H1 (cell line): Measurements from ENCODE around the gene MAP3K1. TPM values are rescaled to one million over a fixed set of nuclear protein-coding genes. Genes with fewer than 3 reads are reported as not detected.

Experiments used
- CTCF ChIA-PET: fragments of 300-600 bp; sonication (Branson Sonifier 250); formaldehyde crosslinking; loops from one replicate; lab custom pipeline; 2021; ENCODE audit not compliant: partially characterized antibody; lab: Charles Lee
- POLR2A ChIA-PET: fragments of 300-600 bp; sonication (Branson Sonifier 250); formaldehyde crosslinking; loops from one replicate; lab custom pipeline; 2021; ENCODE audit warnings: inconsistent platforms; ENCODE audit not compliant: partially characterized antibody; lab: Charles Lee
- DNase-seq, 2 experiments: peaks; one replicate each; pipeline versions ENCODE4 v3.0.0 to v3.0.0-alpha.2; 2010 to 2022; ENCODE audit warnings: low spot score in 2 of 2, low read depth in 1 of 2, mixed read lengths in 1 of 2
- FAIRE-seq: peaks from 2 replicates; lab custom pipeline; 2011; peaks lifted over from hg19 to GRCh38; lab: Jason Lieb, UNC
- H2AFZ ChIP-seq: 2 replicates; pipeline ENCODE4 v1.8.1; 2012; ENCODE audit warnings: low read length, inconsistent platforms
- H2AK5ac ChIP-seq: 2 replicates; pipeline ENCODE4 v1.6.1; 2013; ENCODE audit warnings: low read depth, low read length
- H2BK120ac ChIP-seq: replicated peaks from 2 replicates; pipeline ENCODE3; 2013; ENCODE audit warnings: low read depth, low read length, inconsistent platforms
- H2BK12ac ChIP-seq: 2 replicates; pipeline ENCODE4 v1.6.1; 2013; ENCODE audit warnings: low read depth, low read length
- H2BK15ac ChIP-seq: 2 replicates; pipeline ENCODE4 v1.6.1; 2013; ENCODE audit warnings: low read length
- H2BK20ac ChIP-seq: 2 replicates; pipeline ENCODE4 v1.6.1; 2013; ENCODE audit warnings: low read length
- H2BK5ac ChIP-seq: 2 replicates; pipeline ENCODE4 v1.6.1; 2013; ENCODE audit warnings: low read depth, low read length
- H3K14ac ChIP-seq: 2 replicates; pipeline ENCODE4 v1.6.1; 2013; ENCODE audit warnings: inconsistent platforms; ENCODE audit not compliant: insufficient read length
- H3K18ac ChIP-seq: 2 replicates; pipeline ENCODE4 v1.6.1; 2013; ENCODE audit warnings: low read length; ENCODE audit errors: extremely low read depth
- H3K23ac ChIP-seq: 2 replicates; pipeline ENCODE4 v1.6.1; 2013; ENCODE audit warnings: inconsistent platforms; ENCODE audit not compliant: insufficient read length
- H3K23me2 ChIP-seq: 2 replicates; pipeline ENCODE4 v1.6.1; 2013; ENCODE audit warnings: low read depth, low read length
- H3K27ac ChIP-seq: 2 replicates; pipeline ENCODE4 v1.6.1; 2011; ENCODE audit warnings: low read depth, low read length, inconsistent platforms
- H3K27me3 ChIP-seq, 4 experiments: replicated peaks in 1 of 4; 1 replicate in 1 of 4; 2 replicates in 3 of 4; pipeline versions ENCODE4 v1.6.1 to v1.8.1; 2011 to 2013; ENCODE audit warnings: low read length in 3 of 4, mild to moderate bottlenecking in 3 of 4, inconsistent platforms in 2 of 4, mixed read lengths in 2 of 4, moderate library complexity in 1 of 4; ENCODE audit not compliant: control insufficient read depth in 3 of 4, insufficient read depth in 3 of 4; ENCODE audit errors: extremely low read depth in 1 of 4
- H3K36me3 ChIP-seq, 4 experiments: 2 replicates each; pipeline versions ENCODE4 v1.6.1 to v1.8.1; 2011 to 2013; ENCODE audit warnings: mild to moderate bottlenecking in 4 of 4, low read length in 3 of 4, moderate library complexity in 2 of 4, control low read depth in 1 of 4, inconsistent platforms in 1 of 4; ENCODE audit not compliant: insufficient read depth in 4 of 4, control insufficient read depth in 2 of 4
- H3K4ac ChIP-seq: replicated peaks from 2 replicates; pipeline ENCODE3; 2013; ENCODE audit warnings: low read length, low read depth, mixed read lengths, inconsistent platforms; ENCODE audit not compliant: insufficient read length
- H3K4me1 ChIP-seq, 4 experiments: replicated peaks in 1 of 4; 1 replicate in 1 of 4; 2 replicates in 3 of 4; pipeline versions ENCODE4 v1.6.1 to v1.8.1; 2011 to 2013; ENCODE audit warnings: low read length in 3 of 4, inconsistent platforms in 2 of 4, mixed read lengths in 1 of 4; ENCODE audit not compliant: insufficient read depth in 4 of 4, control insufficient read depth in 3 of 4
- H3K4me2 ChIP-seq, 2 experiments: 2 replicates each; pipeline versions ENCODE4 v1.6.1 to v1.8.1; 2011 to 2013; ENCODE audit warnings: low read depth in 2 of 2, low read length in 2 of 2, control low read depth in 1 of 2, inconsistent platforms in 1 of 2, mild to moderate bottlenecking in 1 of 2; ENCODE audit not compliant: insufficient read depth in 1 of 2
- H3K4me3 ChIP-seq, 4 experiments: fragments of 200-600, 300-600 bp in 1 of 4; sonication (generic), shearing (Covaris generic), sonication (Bioruptor Twin) in 1 of 4; 2 replicates each; pipeline versions ENCODE4 v1.5.1 to v1.8.1; 2011 to 2016; ENCODE audit warnings: low read length in 4 of 4, low read depth in 3 of 4, control low read depth in 2 of 4, inconsistent platforms in 2 of 4, mild to moderate bottlenecking in 2 of 4, mixed read lengths in 1 of 4, moderate library complexity in 1 of 4; ENCODE audit not compliant: insufficient read depth in 2 of 4; ENCODE audit errors: extremely low read depth in 1 of 4
- H3K56ac ChIP-seq: replicated peaks from 2 replicates; pipeline ENCODE3; 2013; ENCODE audit warnings: low read depth, mild to moderate bottlenecking, mixed read lengths, low read length, inconsistent platforms; ENCODE audit not compliant: insufficient read length
- H3K79me1 ChIP-seq: 2 replicates; pipeline ENCODE4 v1.6.1; 2013; ENCODE audit warnings: low read depth, low read length, control low read depth
- H3K79me2 ChIP-seq, 2 experiments: 2 replicates each; pipeline versions ENCODE4 v1.6.1 to v1.8.1; 2012 to 2013; ENCODE audit warnings: low read length in 2 of 2, mild to moderate bottlenecking in 2 of 2, inconsistent platforms in 1 of 2; ENCODE audit not compliant: insufficient read depth in 2 of 2, control insufficient read depth in 1 of 2
- H3K9ac ChIP-seq, 4 experiments: replicated peaks in 1 of 4; 1 replicate in 1 of 4; 2 replicates in 3 of 4; pipeline versions ENCODE4 v1.6.1 to v1.8.1; 2011 to 2013; ENCODE audit warnings: low read depth in 3 of 4, low read length in 3 of 4, control low read depth in 2 of 4, mild to moderate bottlenecking in 2 of 4, moderate library complexity in 2 of 4, inconsistent platforms in 1 of 4; ENCODE audit errors: extremely low read depth in 1 of 4
- H3K9me3 ChIP-seq, 2 experiments: 2 replicates each; pipeline versions ENCODE4 v1.6.1 to v1.8.1; 2012 to 2013; ENCODE audit warnings: mild to moderate bottlenecking in 2 of 2, moderate library complexity in 2 of 2, control low read depth in 1 of 2, inconsistent platforms in 1 of 2, low read depth in 1 of 2, low read length in 1 of 2, mixed read lengths in 1 of 2; ENCODE audit not compliant: insufficient read depth in 2 of 2
- H4K20me1 ChIP-seq, 2 experiments: replicated peaks in 1 of 2; 2 replicates each; pipeline versions ENCODE3 to v1.8.1; 2011 to 2013; ENCODE audit warnings: inconsistent platforms in 2 of 2, low read length in 2 of 2, mild to moderate bottlenecking in 1 of 2; ENCODE audit not compliant: insufficient read depth in 2 of 2, control insufficient read depth in 1 of 2
- H4K5ac ChIP-seq: 2 replicates; pipeline ENCODE4 v1.6.1; 2013; ENCODE audit warnings: low read length, low read depth, mixed read lengths, inconsistent platforms; ENCODE audit not compliant: insufficient read length
- H4K8ac ChIP-seq: 2 replicates; pipeline ENCODE4 v1.8.0; 2013; ENCODE audit warnings: mild to moderate bottlenecking, moderate library complexity, low read length, inconsistent platforms; ENCODE audit not compliant: insufficient read depth; ENCODE audit errors: extremely low read depth
- H4K91ac ChIP-seq: replicated peaks from 2 replicates; pipeline ENCODE3; 2013; ENCODE audit warnings: low read length, mixed read lengths, inconsistent platforms; ENCODE audit not compliant: insufficient read length
- CBX8 ChIP-seq: fragments of 300-800, 300-1000 bp; sonication (generic); IDR thresholded peaks from 2 replicates; pipeline ENCODE4 v1.7.1; 2016; ENCODE audit warnings: low read depth, low read length, borderline replicate concordance
- CTCF ChIP-seq, 3 experiments: IDR thresholded peaks; 1 replicate in 2 of 3; 2 replicates in 1 of 3; pipeline versions ENCODE4 v1.5.1 to v1.6.1; 2011; ENCODE audit warnings: low read length in 3 of 3, mild to moderate bottlenecking in 3 of 3, inconsistent platforms in 2 of 3, low read depth in 1 of 3, moderate library complexity in 1 of 3; ENCODE audit not compliant: insufficient read depth in 1 of 3; ENCODE audit errors: control extremely low read depth in 1 of 3
- JUN ChIP-seq: IDR thresholded peaks from 2 replicates; pipeline ENCODE4 v1.6.1; 2011; ENCODE audit warnings: low read depth, mild to moderate bottlenecking, improper control_type of control experiment, low read length
- KDM1A ChIP-seq: fragments of 200-600, 300-600 bp; sonication (generic); IDR thresholded peaks from 2 replicates; pipeline ENCODE4 v1.7.1; 2016; ENCODE audit warnings: mild to moderate bottlenecking, low read length, borderline replicate concordance
- SP1 ChIP-seq: IDR thresholded peaks from 2 replicates; pipeline ENCODE4 v1.6.1; 2011; ENCODE audit warnings: low read depth, low read length
- SP4 ChIP-seq: IDR thresholded peaks from 2 replicates; pipeline ENCODE4 v1.6.1; 2012; ENCODE audit warnings: low read length, inconsistent platforms
- WGBS, 2 experiments: shearing (Covaris generic) in 1 of 2; methylation state at CpG; one replicate each; pipeline versions ENCODE4 v1.1.6 to v1.1.7; 2013 to 2015; ENCODE audit warnings: low lambda C conversion rate in 2 of 2, mixed read lengths in 2 of 2, inconsistent platforms in 1 of 2, low coverage in 1 of 2, missing lambda C conversion rate in 1 of 2; ENCODE audit not compliant: insufficient replicate concordance in 2 of 2, insufficient coverage in 1 of 2, insufficient read length in 1 of 2; ENCODE audit errors: extremely low coverage in 1 of 2, missing lambda C conversion rate in 1 of 2; 5-methylcytosine and 5-hydroxymethylcytosine counted together
- polyA plus RNA-seq, 7 experiments: library from polyadenylated mRNA; depleted of rRNA in 3 of 7; stranded (reverse) in 5 of 7; unstranded in 2 of 7; fragments of >200 nt in 5 of 7; fragments of 200-250 nt in 2 of 7; gene quantifications; 1 replicate in 5 of 7; 2 replicates in 1 of 7; 4 replicates in 1 of 7; pipeline versions ENCODE4 v1.2.1 to v1.2.3, GENCODE V29; 2011 to 2013; ENCODE audit warnings: missing spikeins in 2 of 7, mixed read lengths in 2 of 7
- total RNA-seq: library from RNA; stranded (reverse); fragmentation: NEBNext Ultra II Directional; extraction: Animal tissue kit (Norgen Biotek cat#: 25700); gene quantifications from 2 replicates; pipeline ENCODE4 v1.2.1, GENCODE V29; 2021

The MAP3K1 gene
- total and polyA plus RNA-seq, 2 of the 8 experiments (the other 6 are each of a cell fraction or from before 2014, with no cell fraction given) = 3.9 to 11.8 TPM

GRCh38 chr5:56831773-56832172 lies 16.4 kb downstream of the MAP3K1 start:
- no peak overlapping the region for H4K8ac ChIP-seq
- no peak overlapping the region for H4K91ac ChIP-seq
- H3K14ac ChIP-seq = no peak overlapping the region
- H3K36me3 ChIP-seq = no peaks in the 10 kb centered on the region
- no peak overlapping the region for H2BK20ac ChIP-seq
- CTCF ChIA-PET = no interaction called here
- 67% methylated on average over 1 of the region's 1 CpG; no CpG with 5 or more reads in 1 of the 2 experiments for WGBS, 2 experiments
- no peak overlapping the region for H3K4ac ChIP-seq
- no peaks in the 10 kb centered on the region for H3K27me3 ChIP-seq
- H2AFZ ChIP-seq = no peak overlapping the region
- H3K79me2 ChIP-seq = peaks cover 0 to 88% of the 10 kb centered on the region in 2 experiments; a peak in 3 of 4 replicates
- H3K9me3 ChIP-seq = no peaks in the 10 kb centered on the region
- DNase-seq (no peak), FAIRE-seq (no peak)
- H3K23ac ChIP-seq = no peak overlapping the region
- no peaks in the 10 kb centered on the region for H4K20me1 ChIP-seq
- H3K23me2 ChIP-seq = no peaks in the 10 kb centered on the region; the same call in 1 of the 2 replicates
- H3K4me1 ChIP-seq = peaks cover 3 to 19% (median 15%) of the 10 kb centered on the region in 4 experiments; a peak in 5 of 7 replicates
- no peak overlapping the region for H2BK12ac ChIP-seq
- H3K4me3 ChIP-seq = no peak overlapping the region
- H3K4me2 ChIP-seq = no peak overlapping the region
- H3K27ac ChIP-seq = no peak overlapping the region
- H3K79me1 ChIP-seq = peaks cover 5% of the 10 kb centered on the region
- H3K9ac ChIP-seq = no peak overlapping the region
- no peak overlapping the region for H2BK5ac ChIP-seq
- no peak overlapping the region for H2BK120ac ChIP-seq
- TF ChIP-seq JUN = no peak
- no peak for TF ChIP-seq CTCF (IDR thresholded peaks at IDR 0.05; ENCODE audit: control extremely low read depth in 1 of 3, insufficient read depth in 1 of 3, low read depth in 1 of 3, low read length in 3 of 3)
- TF ChIP-seq SP1 = no peak
- TF ChIP-seq CBX8 = no peak
- no peak for TF ChIP-seq KDM1A
- TF ChIP-seq SP4 = no peak
- no peak overlapping the region; the same call in 1 of the 2 replicates for H2AK5ac ChIP-seq
- no peak overlapping the region for H3K56ac ChIP-seq
- no peak overlapping the region for H4K5ac ChIP-seq
- no peak overlapping the region for H2BK15ac ChIP-seq
- H3K18ac ChIP-seq = no peak overlapping the region
- POLR2A ChIA-PET = no interaction called here
